MCF 10A (cell line): Measurements from ENCODE around the gene KIZ. TPM values are rescaled to one million over a fixed set of nuclear protein-coding genes. Genes with fewer than 3 reads are reported as not detected.

Source experiments
- BruUV-seq: library from RNA; stranded (reverse); fragments of 400-500 nt; replicated peaks from 2 replicates; lab custom pipeline; 2021; lab: Mats Ljungman, UMichigan
- CTCF ChIA-PET: fragments of 300-600 bp; sonication (Branson Sonifier 250); formaldehyde crosslinking; extraction: SDS; loops from one replicate; lab custom pipeline; 2021; ENCODE audit warnings: antibody characterized with exemption, inconsistent platforms; lab: Yijun Ruan, JAX
- POLR2A ChIA-PET: fragments of 300-600, 350-650 bp; sonication (Branson Sonifier 250); formaldehyde crosslinking; extraction: SDS; loops from one replicate; lab custom pipeline; 2020; ENCODE audit warnings: antibody characterized with exemption, inconsistent platforms; lab: Yijun Ruan, JAX
- DNase-seq: peaks from one replicate; pipeline ENCODE4 v3.0.0-alpha.2; 2018; ENCODE audit not compliant: unreplicated experiment
- H3K27ac Mint-ChIP-seq: one replicate; pipeline ENCODE4 v1.8.0; 2022; ENCODE audit warnings: mild to moderate bottlenecking, low read depth, mixed read lengths; ENCODE audit not compliant: unreplicated experiment
- H3K27me3 Mint-ChIP-seq: one replicate; pipeline ENCODE4 v1.8.0; 2022; ENCODE audit warnings: mixed read lengths; ENCODE audit not compliant: insufficient read depth, unreplicated experiment
- H3K36me3 Mint-ChIP-seq: one replicate; pipeline ENCODE4 v1.8.0; 2022; ENCODE audit warnings: mild to moderate bottlenecking, moderate library complexity, mixed read lengths; ENCODE audit not compliant: insufficient read depth, unreplicated experiment
- H3K4me1 Mint-ChIP-seq: one replicate; pipeline ENCODE4 v1.8.0; 2022; ENCODE audit warnings: mixed read lengths; ENCODE audit not compliant: insufficient read depth, unreplicated experiment
- H3K4me3 Mint-ChIP-seq: one replicate; pipeline ENCODE4 v1.8.0; 2022; ENCODE audit warnings: mild to moderate bottlenecking, moderate library complexity, mixed read lengths; ENCODE audit not compliant: unreplicated experiment
- H3K9me3 Mint-ChIP-seq: one replicate; pipeline ENCODE4 v1.8.0; 2022; ENCODE audit warnings: mixed read lengths; ENCODE audit not compliant: unreplicated experiment
- intact Hi-C: fragments of 100-400 bp; cut with micrococcal nuclease; formaldehyde crosslinking; loops from 2 replicates; pipeline ENCODE4 v1.14.1; 2022
- total RNA-seq: library from RNA; stranded (reverse); gene quantifications from 2 replicates; pipeline ENCODE4 v1.2.3, GENCODE V29; 2022
- TF ChIP-seq, protein P1 (sequence below): fragments of 200-600 bp; IDR thresholded peaks from one replicate; pipeline ENCODE4 v1.8.0; 2022; ENCODE audit warnings: antibody characterized with exemption, mild to moderate bottlenecking; ENCODE audit not compliant: unreplicated experiment

The KIZ gene
- total RNA-seq, 1 experiment from 2014 or later: 56.1 TPM

GRCh38 chr20:21280522-21281016, 154.7 kb downstream of the KIZ start:
- no peak overlapping the region for H3K27ac Mint-ChIP-seq
- H3K27me3 Mint-ChIP-seq: no peaks in the 10 kb centered on the region
- no peak overlapping the region for H3K4me3 Mint-ChIP-seq
- intact Hi-C loops: no loop called here
- no peaks in the 10 kb centered on the region for H3K36me3 Mint-ChIP-seq
- ChIA-PET CTCF (no interaction called here), POLR2A (interaction anchor here (1.3 kb wide), 1 partner anchor 32 kb away, joined by 3 read pairs; no protein-coding TSS in a partner anchor)
- no TSS peak for BruUV-seq
- no peak for DNase-seq
- H3K9me3 Mint-ChIP-seq: no peaks in the 10 kb centered on the region
- H3K4me1 Mint-ChIP-seq: no peaks in the 10 kb centered on the region
- TF ChIP-seq, protein P1, sequence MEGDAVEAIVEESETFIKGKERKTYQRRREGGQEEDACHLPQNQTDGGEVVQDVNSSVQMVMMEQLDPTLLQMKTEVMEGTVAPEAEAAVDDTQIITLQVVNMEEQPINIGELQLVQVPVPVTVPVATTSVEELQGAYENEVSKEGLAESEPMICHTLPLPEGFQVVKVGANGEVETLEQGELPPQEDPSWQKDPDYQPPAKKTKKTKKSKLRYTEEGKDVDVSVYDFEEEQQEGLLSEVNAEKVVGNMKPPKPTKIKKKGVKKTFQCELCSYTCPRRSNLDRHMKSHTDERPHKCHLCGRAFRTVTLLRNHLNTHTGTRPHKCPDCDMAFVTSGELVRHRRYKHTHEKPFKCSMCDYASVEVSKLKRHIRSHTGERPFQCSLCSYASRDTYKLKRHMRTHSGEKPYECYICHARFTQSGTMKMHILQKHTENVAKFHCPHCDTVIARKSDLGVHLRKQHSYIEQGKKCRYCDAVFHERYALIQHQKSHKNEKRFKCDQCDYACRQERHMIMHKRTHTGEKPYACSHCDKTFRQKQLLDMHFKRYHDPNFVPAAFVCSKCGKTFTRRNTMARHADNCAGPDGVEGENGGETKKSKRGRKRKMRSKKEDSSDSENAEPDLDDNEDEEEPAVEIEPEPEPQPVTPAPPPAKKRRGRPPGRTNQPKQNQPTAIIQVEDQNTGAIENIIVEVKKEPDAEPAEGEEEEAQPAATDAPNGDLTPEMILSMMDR: no peak

DNA sequence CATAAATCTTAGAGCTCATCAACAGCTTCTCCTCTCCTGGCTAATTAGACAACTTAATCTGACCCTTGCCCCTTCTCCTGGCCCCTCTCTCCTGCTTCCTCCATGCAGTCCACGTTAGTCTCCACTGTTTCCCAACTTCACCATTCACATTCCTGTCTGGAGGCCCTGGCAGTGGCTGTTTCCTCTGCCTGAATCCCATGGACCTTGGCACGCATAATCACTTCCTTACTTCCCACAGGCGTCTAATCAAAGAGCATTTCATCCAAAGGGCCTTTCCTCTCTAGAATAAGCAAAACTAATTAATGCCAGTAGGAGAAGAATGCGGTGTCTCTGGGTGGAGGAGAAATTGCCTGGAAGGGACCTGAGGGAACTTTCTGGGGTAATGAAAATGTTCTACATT, 160.9 kb downstream of the KIZ start:
- Mint-ChIP-seq H3K9me3 (no peaks in the 10 kb centered on the region), H3K36me3 (no peaks in the 10 kb centered on the region), H3K4me3 (no peak overlapping the region), H3K27me3 (no peaks in the 10 kb centered on the region), H3K27ac (no peak overlapping the region), H3K4me1 (no peaks in the 10 kb centered on the region)
- CTCF ChIA-PET: interaction anchor here (0.9 to 2.1 kb wide), 2 partner anchors 13 to 52 kb away, joined by 4 to 7 read pairs; no protein-coding TSS in a partner anchor
- BruUV-seq: no TSS peak
- POLR2A ChIA-PET: interaction anchor here (1.6 kb wide), 1 partner anchor 16 kb away, joined by 7 read pairs; the partner anchor contains the start of gene XRN2
- DNase-seq: no peak
- intact Hi-C loops: no loop called here
- TF ChIP-seq, protein P1: no peak

- BruUV-seq: no TSS peak
- TF ChIP-seq, protein P1: no peak
- Mint-ChIP-seq H3K27me3 (no peaks in the 10 kb centered on the region), H3K27ac (no peak overlapping the region), H3K4me3 (no peak overlapping the region), H3K4me1 (no peaks in the 10 kb centered on the region), H3K9me3 (no peaks in the 10 kb centered on the region), H3K36me3 (no peaks in the 10 kb centered on the region)
- intact Hi-C loops: no loop called here
- CTCF ChIA-PET: interaction anchor here (0.7 to 1.5 kb wide), 6 partner anchors 8 to 453 kb away, joined by 3 to 6 read pairs (median 4); no protein-coding TSS in a partner anchor
- POLR2A ChIA-PET: interaction anchor here (0.6 to 2.3 kb wide), 4 partner anchors 14 to 248 kb away, joined by 3 to 12 read pairs (median 3); partner anchors contain the start of gene XRN2
- no peak for DNase-seq
These were observed 162.9 kb downstream of the KIZ start for GRCh38 chr20:21288587-21289370.

- H3K4me1 Mint-ChIP-seq: no peaks in the 10 kb centered on the region
- POLR2A ChIA-PET: interaction anchor here (0.7 to 2.3 kb wide), 2 partner anchors 13 to 430 kb away, joined by 3 to 12 read pairs; partner anchors contain the start of gene XRN2
- H3K27me3 Mint-ChIP-seq: no peaks in the 10 kb centered on the region
- H3K27ac Mint-ChIP-seq: no peak overlapping the region
- no peaks in the 10 kb centered on the region for H3K36me3 Mint-ChIP-seq
- CTCF ChIA-PET: interaction anchor here (0.8 to 1.4 kb wide), 2 partner anchors 12 to 216 kb away, joined by 3 to 6 read pairs; no protein-coding TSS in a partner anchor
- H3K9me3 Mint-ChIP-seq: no peaks in the 10 kb centered on the region
- intact Hi-C loops: no loop called here
- DNase-seq: no peak
- TF ChIP-seq, protein P1: no peak
- H3K4me3 Mint-ChIP-seq: no peak overlapping the region
- no TSS peak for BruUV-seq
These were observed 163.8 kb downstream of the KIZ start for GRCh38 chr20:21289651-21290050.
